Measurements from ENCODE around the gene PEX11G.

The PEX11G gene

DNA sequence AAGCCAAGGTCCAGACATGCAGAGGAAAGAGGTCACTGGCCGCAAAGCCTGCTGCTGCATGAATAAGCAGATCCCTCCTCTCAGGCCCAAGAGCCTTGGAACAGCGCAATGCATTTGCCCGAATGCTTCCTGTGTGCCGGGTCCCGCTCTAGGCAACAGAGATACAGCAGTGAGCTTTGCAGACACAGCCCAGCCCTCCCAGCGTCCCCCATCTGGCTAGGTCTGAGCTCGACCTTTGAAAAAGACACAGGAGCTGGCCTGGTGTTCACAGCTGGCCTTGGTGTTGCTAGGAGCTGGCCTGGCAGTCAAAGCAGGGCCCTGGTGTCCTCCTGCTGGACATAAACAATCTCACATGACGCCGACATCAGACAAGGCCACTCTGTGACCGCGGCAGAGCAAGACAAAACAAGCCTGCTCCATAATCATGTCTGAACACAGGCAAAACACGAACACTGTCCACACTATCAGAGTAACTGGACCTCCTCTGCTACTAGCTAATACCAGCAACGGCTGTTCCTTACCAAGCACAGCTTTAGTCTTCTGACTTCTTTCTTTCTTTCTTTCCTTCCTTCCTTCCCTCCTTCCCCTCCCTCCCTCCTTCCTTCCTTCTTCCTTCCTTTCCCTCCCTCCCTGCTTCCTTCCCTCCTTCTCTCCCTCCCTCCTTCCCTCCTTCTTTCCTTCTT is 5.7 kb upstream of the PEX11G start:
- no peak for DNase-seq (ENCODE audit: low read depth)

- DNase-seq (ENCODE audit: low read depth) = no peak
Observed at GRCh38 chr19:7492558-7492957, 3.7 kb upstream of the PEX11G start.

DNA sequence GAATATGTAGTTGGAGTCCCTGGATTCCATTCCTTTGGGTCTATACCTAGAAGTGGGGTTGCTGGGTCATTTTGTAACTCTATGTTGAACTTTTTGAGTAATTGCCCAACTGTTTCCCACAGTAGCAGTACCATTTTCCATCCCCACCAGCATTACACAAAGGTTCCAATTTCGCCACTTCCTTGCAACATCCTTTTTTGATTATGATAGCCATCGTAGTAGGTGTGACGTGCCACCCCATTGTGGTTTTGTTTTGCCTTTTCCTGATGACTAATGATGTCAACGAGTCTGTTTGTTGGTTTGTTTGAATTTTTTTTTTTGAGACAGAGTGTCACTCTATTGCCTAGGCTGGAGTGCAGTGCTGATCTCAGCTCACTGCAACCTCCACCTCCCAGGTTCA is 3.3 kb upstream of the PEX11G start:
- DNase-seq (ENCODE audit: low read depth) = peak; percentile 56

DNA sequence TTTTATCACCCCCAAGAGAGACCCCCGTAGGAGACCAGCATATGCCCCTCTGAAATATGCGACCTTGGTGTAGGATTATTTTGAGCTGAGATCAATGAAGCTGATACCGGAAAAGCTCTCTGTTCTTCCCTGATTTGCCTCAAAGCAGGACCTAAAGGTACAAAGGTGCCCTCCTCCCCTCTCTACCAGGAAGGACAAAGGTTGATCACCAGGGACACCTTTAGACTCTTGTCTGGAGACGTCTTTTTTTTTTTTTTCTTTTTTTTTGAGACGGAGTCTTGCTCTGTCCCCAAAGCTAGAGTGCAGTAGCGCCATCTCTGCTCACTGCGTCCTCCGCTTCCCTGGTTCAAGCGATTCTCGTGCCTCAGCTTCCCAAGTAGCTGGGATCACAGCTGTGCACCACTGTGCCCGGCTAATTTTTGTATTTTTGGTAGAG is 792 bp upstream of the PEX11G start:
- no peak for DNase-seq (ENCODE audit: low read depth)

DNA sequence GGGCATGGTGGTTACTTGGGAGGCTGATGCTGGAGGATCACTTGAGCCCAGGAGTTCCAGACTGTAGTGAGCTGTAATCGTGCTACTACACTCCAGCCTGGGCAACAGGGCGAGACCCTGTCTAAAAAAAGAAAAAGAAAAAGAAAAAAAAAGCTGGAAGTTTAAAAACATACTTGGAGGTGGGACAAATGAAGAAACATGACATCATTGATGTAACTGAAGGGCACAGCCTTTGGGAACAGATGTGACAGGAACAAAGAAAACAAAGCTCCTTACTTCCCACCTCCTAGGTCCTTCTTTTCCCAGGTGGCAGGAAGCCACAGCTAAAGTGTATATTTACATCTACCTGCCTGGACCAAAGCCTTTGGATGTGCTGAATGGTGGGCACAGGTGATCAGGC is 1.9 kb downstream of the PEX11G start:
- DNase-seq (ENCODE audit: low read depth) = no peak

DNA sequence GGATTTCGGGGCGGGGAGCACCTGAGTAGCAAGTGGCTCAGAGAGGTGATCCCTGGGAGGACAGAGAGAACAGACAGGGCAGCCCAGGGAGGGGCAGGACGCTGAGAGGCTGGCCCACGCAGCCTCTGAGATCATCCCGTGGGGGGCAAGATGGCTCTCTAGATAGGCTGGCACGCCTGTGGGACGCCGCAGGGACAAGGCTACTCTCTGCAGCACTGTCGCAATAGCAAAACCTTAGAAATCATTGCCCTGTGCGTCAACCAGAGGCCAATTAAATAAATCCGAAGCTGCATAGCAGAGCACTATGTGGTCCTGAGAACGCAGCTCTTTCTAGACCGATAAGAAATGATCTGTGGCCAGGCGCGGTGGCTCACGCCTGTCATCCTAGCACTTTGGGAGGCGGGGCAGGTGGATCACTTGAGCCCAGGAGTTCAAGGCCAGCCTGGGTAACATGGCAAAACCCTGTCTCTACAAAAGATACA is 5.1 kb downstream of the PEX11G start:
- no peak for DNase-seq (ENCODE audit: low read depth)

- DNase-seq (ENCODE audit: low read depth) = no peak
Observed at GRCh38 chr19:7482584-7483439, 6.0 kb downstream of the PEX11G start.

DNA sequence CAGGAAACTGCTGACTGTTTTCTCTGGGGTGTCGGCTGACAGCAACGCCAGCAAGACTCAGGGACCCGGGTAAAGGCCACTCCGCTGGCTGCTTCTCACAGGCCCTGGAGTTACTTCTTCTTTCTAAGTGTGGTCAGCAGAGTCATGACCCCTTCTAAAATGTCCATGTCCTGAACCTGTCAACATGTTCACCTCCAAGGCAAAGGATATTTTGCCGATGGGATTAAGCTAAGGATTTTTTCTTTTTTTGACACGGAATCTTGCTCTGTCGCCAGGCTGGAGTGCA is 7.9 kb downstream of the PEX11G start:
- DNase-seq (ENCODE audit: low read depth) = no peak

GRCh38 chr19:7480222-7480969 is 8.4 kb downstream of the PEX11G start:
- no peak for DNase-seq (ENCODE audit: low read depth)

DNA sequence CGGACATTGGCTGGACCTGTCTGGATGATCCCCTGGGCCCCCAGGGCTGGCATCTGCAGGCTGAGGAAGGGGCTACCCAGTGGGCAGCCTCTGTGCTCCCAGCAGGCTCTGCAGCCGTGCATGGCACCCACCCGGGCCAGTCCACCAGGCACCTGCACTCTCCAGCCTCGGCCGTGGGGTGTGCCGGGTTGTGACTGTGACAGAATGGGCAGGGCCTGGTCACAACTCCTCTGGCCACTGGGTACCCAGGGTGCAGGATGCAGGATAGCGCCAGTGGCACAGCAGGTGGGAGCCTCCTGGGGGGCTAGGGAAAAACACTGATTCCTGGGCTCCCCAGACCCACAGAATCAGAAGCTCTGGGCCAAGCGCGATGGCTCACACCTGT is 10.0 kb downstream of the PEX11G start:
- no peak for DNase-seq (ENCODE audit: low read depth)

DNA sequence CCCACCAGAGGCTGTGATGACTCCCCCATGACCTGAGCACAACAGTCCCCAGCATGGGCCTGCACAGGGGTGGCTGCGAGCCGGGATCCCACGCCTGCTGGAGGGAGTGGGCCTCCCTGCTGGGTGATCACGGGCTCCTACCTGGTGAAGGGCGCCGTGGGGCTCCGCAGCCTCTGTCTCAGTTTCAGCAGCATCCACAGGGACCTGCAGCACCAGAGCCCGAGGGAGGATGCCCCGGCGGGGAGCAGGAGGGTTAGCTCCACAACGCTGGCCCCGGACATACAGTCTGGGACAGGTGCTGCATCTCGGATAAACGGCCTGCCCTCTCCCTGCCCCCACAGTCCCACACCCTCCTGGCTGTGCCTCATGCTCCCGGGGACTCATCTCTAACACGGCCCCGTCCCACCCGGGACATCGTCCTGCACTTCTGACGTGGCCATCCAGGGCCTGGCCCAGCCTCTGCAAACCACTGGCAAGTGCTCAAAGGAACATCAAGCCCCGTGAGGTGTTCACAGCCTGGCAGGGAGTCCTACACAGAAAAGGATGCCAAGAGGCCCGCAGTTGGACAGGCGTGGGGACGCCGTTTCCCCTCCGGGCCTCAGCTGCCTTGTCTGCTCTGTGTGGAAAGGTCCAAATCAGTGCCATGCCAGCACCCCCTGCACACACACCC is 10.5 kb downstream of the PEX11G start:
- no peak for DNase-seq (ENCODE audit: low read depth)

DNA sequence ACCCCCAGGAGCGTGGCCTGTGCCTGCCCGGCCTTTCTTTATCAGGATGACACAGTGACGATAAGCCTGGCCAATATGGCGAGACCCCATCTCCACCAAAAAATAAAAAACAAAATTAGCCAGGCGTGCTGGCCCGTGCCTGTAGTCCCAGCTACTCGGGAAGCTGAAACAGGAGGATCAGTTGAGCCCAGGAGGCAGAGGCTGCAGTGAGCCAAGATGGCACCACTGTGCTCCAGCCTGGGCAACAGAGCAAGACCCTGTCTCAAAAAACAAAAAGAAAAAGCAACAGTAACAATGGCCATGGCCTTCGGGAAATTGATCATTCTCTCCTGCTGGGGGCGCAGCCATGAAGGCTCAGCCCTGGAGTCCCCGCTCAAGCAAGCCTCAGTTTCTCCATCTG is 11.1 kb downstream of the PEX11G start:
- no peak for DNase-seq (ENCODE audit: low read depth)

DNA sequence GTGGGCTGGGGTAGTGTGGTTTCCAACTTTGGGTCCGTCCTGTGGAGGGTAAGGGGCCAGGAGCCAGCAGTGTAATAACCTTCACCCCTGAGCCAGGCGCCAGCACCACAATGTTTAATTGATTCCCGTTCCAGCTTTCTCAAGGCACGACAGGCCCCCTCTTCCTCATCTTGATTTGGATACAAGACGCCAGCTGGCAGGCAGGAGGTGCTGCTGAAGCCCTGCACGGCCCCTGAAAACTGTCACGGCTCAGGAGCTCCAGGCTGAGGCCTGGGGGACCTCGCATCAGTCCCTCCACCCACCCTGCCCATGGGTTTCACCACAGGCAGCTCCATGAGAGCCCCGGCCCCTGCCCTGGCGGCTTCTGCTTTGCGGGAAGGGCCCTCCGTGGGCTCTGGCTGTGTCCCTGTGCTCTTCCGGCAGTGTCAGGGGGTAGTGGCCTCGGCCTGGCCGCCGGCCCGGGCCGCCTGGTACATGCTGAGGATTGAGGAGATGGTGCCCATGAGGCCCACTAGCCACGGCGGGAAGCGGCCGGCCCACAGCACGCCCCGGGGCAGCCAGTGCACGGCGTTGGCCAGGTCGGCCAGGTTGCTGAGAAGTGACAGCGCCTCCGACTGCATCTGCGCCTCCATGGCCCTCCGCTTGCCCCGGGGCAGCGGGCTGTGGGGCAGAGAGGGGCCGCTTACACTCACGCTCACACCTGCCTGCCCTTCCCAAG is 11.9 kb downstream of the PEX11G start:
- no peak for DNase-seq (ENCODE audit: low read depth)

- DNase-seq (ENCODE audit: low read depth) = no peak
Observed at GRCh38 chr19:7476241-7476640, 12.6 kb downstream of the PEX11G start.

- no peak for DNase-seq (ENCODE audit: low read depth)
Observed at GRCh38 chr19:7475665-7476064, 13.2 kb downstream of the PEX11G start.

DNA sequence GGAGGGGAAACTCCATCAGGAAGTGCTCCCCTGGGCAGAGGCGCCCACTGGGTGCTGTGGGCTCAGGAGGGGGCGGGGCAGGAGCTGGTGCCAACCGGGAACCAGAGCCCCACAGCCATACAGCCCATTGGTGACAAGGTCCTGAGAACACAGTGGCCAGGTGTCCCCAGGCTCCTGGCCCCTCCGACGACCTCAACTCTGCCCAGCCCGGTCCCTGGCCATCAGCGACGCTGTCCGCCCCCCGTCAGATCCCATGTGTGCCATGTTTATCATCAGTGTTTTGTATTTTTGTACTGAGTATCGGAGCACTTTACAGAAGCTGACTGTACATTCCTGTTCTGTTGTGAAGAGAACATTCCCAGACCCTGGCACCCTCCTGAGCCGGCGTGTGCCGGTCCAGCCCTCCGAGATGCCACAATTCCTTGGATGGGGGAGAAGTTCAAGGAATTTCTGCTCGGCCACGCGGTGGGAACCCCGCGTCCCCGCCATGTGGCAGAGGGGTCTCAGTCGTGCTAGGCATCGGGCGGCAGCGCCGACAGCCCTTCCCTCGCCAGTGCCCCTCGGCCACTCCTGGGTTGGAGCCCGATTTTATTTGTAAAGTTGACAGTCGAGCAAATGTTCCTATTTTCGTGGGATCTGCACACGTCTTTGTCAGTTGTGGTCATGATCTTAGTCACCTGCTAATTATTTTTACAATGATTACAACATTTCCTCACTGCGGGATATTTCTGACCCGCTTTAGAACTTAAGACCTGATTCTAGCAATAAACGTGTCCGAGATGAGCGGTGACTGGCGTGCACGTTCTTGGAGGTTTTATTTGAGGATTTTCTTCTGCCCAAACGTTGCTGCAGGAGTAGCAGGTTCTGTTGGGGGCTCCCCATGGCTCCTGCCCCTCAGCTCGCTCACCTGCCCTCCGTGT is 16.9 kb downstream of the PEX11G start:
- peak; percentile 53 for DNase-seq (ENCODE audit: low read depth)

- no peak for DNase-seq (ENCODE audit: low read depth)
Observed at GRCh38 chr19:7470540-7471305, 18.1 kb downstream of the PEX11G start.

GRCh38 chr19:7469669-7470285 is 19.1 kb downstream of the PEX11G start:
- no peak for DNase-seq (ENCODE audit: low read depth)

- DNase-seq (ENCODE audit: low read depth) = no peak
Observed at GRCh38 chr19:7468840-7469239, 20.0 kb downstream of the PEX11G start.
